ENCODE results near the gene COA1.

DNA sequence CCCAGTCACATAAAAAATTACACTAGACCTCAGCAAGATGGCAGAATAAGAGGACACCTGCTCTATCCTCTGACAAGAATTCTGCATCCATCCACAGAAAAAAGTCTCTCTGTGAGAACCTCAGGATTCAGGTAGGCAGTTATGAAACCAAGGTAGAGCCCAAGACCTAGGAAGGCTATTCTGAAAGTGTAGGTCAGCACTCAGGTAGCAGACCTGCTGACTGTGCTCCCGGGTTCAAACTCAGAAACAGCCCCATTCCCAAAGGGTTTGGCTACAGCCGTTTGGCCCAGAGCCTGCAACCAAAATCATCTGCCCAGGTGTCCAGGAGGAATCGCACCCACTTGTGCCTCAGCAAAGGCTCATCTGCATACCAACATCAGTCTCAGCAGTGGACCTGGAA lies 37.7 kb downstream of the COA1 start:
- TF ChIP-seq, protein P1, sequence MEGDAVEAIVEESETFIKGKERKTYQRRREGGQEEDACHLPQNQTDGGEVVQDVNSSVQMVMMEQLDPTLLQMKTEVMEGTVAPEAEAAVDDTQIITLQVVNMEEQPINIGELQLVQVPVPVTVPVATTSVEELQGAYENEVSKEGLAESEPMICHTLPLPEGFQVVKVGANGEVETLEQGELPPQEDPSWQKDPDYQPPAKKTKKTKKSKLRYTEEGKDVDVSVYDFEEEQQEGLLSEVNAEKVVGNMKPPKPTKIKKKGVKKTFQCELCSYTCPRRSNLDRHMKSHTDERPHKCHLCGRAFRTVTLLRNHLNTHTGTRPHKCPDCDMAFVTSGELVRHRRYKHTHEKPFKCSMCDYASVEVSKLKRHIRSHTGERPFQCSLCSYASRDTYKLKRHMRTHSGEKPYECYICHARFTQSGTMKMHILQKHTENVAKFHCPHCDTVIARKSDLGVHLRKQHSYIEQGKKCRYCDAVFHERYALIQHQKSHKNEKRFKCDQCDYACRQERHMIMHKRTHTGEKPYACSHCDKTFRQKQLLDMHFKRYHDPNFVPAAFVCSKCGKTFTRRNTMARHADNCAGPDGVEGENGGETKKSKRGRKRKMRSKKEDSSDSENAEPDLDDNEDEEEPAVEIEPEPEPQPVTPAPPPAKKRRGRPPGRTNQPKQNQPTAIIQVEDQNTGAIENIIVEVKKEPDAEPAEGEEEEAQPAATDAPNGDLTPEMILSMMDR (IDR thresholded peaks at IDR 0.05) = no peak
- no peak for TF ChIP-seq POLR2A (IDR thresholded peaks at IDR 0.05)

Data from lower leg skin (tissue), 3 donors.